Peyer's patch (tissue), 4 donors: ENCODE data around the gene GABRD.

ENCODE experiments used
- POLR2A ChIP-seq, 2 donors: fragments of 450-650 bp; IDR thresholded peaks; one replicate each; pipeline ENCODE4 v1.5.1; 2017; ENCODE audit warnings: antibody characterized with exemption in 2 of 2, mild to moderate bottlenecking in 2 of 2, moderate library complexity in 2 of 2
- TF ChIP-seq, protein P1 (sequence below), 6 experiments: fragments of 450-650 bp in 4 of 6; fragments of 200-600 bp in 2 of 6; sonication (generic) in 1 of 6; IDR thresholded peaks; one replicate each; pipeline ENCODE4 v1.5.1; 2017 to 2019; ENCODE audit warnings: antibody characterized with exemption in 6 of 6, mild to moderate bottlenecking in 3 of 6, moderate library complexity in 1 of 6

DNA sequence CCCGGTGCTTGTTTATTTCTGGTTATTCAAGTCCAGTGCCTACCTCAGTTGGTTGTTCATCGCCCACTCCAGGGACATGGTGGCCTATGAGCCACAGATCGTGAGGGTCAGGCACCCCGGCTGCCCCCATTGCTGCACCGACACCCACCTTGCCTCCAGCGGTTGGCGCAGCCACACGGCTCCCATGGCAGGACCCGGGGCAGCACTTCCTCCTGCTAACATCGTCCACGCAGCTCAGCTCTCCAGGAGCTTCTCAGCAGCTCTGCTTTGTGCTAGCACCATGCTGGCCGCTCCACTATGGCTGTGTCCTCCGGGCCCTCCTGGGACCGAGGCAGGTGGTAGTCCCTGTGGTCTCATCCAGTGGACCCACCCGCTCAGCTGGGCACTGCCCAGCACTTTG lies 17.1 kb downstream of the GABRD start:
- TF ChIP-seq, protein P1, sequence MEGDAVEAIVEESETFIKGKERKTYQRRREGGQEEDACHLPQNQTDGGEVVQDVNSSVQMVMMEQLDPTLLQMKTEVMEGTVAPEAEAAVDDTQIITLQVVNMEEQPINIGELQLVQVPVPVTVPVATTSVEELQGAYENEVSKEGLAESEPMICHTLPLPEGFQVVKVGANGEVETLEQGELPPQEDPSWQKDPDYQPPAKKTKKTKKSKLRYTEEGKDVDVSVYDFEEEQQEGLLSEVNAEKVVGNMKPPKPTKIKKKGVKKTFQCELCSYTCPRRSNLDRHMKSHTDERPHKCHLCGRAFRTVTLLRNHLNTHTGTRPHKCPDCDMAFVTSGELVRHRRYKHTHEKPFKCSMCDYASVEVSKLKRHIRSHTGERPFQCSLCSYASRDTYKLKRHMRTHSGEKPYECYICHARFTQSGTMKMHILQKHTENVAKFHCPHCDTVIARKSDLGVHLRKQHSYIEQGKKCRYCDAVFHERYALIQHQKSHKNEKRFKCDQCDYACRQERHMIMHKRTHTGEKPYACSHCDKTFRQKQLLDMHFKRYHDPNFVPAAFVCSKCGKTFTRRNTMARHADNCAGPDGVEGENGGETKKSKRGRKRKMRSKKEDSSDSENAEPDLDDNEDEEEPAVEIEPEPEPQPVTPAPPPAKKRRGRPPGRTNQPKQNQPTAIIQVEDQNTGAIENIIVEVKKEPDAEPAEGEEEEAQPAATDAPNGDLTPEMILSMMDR (IDR thresholded peaks at IDR 0.05), result no peak
- no peak for TF ChIP-seq POLR2A (IDR thresholded peaks at IDR 0.05)
